ENCODE measurements around the gene PFDN2.

Gene PFDN2

DNA sequence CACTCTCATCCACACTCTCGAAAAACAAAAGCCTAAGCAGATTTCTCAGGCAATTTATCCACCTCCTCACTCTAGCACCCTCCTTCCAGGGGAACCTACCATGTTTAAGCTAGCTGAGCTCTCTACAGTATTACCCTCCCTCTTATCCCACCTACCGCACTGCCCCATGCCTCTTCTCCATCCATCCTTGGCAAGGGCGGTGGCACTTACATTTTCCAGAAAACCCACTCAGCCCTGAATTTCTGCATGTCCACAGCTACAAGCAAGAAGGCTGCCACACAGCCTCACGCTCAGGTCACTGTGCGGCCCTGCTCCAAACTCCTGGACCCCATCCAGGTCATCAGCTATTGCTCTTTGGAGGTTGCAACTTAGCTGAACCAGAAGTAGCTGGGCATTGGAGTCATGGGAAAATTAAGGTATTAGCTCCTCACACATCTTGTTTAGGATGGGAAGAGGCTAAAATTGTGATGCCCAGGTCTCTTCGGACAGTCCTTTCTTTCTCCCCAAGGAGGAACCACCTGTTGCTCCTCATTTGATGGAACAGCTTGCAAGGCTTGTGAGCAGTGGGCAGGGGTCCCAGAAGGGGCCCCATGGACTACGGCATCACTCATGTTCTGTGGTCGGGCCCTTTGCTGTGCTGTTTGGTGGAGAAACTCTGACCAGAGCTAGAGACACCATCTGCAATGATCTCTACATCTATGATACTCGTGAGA lies 18.6 kb downstream of the PFDN2 start:
- DNase-seq (ENCODE audit: low read depth in 2 of 2), result no peak

DNA sequence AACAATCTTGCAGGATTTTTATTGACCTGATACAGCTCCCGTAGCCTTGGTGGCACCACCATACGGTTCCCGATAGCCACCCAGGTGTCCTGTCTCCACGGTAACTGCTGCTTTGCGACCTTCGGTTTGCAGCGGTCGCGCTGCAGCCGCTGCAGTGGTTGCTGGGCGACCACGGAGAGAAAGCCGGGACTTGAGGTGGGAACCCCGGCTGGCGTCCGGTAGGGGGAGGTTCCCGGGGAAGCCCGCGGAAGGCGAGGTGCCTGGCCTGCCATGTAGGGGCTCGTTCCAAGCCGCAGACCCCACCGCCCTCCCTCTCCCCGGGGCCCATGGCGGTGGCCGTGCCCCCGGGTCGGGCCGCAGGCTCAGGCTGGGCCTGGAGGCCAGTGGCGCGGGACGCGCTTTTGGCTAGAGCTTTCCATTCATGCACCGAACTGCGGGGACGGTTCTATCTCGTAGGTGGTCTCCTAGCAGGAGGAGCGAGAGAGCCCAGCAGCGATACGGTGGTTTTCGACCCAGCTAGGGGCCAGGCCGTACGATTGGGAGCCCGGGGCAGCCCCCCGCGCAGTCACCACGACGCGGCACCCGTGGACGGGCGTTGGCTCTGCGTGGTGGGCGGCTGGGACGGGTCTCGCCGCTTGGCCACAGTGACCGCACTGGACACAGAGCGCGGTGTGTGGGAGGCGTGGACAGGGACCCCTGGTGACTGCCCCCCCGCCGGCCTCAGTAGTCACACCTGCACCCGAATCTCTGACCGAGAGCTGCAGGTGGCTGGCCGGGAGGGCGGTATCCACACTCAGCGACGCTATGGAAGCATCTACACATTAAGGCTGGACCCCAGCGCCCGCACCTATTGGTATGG lies 19.4 kb downstream of the PFDN2 start, which contains the start of gene KLHDC9:
KLHDC9 (plus strand) TSS at position 152 of the 859 bp plus-strand sequence; CDS start at position 327, 175 bp downstream.
- DNase-seq (ENCODE audit: low read depth in 2 of 2), result peak; percentile 52 to 55

DNA sequence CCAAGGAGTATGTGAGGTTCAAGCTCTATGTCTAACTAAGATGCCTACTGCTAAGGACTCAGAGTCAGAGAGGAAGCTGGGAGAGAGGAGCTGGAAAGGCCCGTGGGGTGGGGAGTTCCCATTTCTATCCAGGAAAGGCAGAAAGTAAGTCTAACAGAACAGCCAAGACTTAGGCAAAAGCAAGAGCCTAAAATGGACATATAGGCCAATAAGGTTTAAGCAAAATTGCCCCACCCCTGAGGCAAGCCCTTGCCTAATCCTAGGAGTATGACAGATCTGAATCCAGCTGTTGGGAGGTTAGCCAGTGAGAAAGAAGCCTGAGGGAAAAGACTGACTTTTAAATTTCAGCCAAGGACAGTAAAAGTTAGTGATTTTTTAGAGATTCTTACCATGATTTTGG lies 21.3 kb downstream of the PFDN2 start:
- no peak for DNase-seq (ENCODE audit: low read depth in 2 of 2)

DNA sequence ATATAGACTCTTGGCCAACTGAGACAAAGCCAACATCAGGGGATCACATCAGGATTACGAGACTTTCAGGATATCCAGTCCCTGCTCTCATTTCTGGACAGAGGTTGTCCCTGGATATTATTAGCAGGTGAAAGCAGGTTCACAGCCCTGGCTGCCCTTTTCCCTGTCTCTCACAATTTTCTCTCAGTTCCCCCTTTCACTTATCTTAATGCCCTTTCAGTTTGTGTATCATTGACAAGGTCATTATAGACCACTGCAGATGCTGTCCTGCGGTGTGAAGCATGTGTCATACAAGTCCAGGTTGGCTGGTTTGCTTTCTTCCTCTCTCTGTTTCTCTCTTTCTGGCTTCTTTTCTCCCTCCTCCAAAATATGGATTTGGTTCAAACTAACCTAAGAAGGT lies 21.8 kb downstream of the PFDN2 start:
- no peak for DNase-seq (ENCODE audit: low read depth in 2 of 2)

DNA sequence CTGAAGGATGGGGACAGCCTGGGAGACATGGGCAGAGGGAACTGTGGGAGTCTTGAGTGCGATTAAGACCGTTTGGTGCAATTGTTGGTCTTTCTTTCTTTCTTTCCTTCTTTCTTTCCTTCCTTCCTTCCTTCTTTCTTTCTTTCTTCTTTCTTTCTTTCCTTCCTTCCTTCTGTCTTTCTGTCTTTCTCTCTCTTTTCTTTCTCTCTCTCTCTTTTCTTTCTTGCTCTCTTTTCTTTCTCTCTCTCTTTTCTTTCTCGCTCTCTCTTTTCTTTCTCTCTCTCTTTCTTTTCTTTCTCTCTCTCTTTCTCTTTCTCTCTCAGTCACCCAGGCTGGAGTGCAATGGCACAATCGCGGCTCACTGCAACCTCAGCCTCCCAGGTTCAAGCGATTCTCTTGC lies 22.6 kb downstream of the PFDN2 start:
- DNase-seq (ENCODE audit: low read depth in 2 of 2), result no peak

DNA sequence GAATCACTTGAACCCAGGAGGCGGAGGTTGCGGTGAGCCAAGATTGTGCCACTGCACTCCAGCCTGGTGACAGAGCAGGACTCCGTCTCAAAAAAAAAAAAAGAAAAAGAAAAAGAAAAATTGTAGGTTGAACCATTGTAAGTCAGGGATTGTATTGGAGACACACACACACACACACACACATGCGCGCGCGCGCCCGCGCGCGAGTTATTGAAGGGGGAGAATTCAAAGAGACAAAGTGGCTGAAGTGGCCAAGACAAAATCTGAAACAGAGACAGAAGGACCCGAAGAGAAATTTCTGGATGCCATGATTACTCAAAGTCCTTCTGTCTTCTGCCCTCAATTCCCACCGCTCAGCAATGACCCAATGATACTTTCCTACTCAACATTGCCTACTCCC lies 23.4 kb downstream of the PFDN2 start:
- DNase-seq (ENCODE audit: low read depth in 2 of 2), result no peak

DNA sequence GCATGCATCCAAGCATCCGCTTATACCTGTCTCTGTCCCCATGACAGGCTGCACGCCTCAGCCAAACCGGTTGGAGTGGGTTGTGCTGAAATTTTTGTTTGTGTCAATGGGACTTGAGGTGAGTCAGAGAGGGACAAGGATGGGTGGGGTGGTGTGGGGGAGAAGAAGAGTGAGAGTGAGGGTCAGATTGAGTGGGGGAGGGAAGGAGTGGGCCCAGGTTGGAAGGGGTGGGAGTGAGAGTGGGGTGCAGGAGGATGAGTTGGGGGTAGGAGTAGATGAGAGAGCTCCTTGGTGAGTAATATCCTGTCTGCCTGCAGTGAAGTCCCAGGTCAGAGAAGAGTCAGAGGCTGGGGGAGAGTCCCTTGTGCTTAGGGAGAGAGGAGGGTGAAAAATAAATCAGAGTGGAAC lies 25.2 kb downstream of the PFDN2 start:
- peak; percentile 34 to 52 for DNase-seq (ENCODE audit: low read depth in 2 of 2)

DNA sequence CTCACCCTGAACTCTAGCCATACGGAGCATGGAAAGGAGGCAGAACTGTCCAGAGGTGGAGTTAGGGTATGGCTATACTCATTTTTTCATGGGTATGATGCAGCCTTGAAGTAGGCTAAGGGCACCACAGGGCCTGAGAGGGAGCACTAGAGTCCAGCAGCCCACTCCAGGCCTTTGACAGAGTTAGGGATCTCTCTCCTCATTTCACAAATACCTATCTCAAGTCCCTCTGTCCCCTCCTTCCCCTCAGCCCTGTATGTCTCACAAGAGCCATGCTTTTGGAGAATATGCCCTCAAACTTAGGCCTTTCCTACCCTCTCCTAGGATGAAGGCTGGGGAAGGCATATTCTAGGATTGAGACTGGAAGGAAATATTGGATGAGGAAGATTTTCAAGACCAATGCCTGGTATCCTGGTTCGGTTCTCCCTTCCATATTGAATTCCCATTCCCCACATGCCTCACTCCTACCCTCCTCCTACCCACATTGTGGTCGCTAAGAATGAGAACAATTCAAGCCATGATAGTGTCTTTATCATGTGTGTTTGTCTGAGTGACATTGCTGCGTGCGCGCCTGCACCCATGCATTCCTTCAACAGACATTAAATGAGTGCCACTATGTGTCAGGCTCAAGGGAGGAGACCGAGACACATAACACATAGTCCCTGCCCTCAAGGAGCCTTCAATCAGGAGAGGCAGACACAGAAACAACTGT lies 25.9 kb downstream of the PFDN2 start:
- DNase-seq (ENCODE audit: low read depth in 2 of 2), result no peak

DNA sequence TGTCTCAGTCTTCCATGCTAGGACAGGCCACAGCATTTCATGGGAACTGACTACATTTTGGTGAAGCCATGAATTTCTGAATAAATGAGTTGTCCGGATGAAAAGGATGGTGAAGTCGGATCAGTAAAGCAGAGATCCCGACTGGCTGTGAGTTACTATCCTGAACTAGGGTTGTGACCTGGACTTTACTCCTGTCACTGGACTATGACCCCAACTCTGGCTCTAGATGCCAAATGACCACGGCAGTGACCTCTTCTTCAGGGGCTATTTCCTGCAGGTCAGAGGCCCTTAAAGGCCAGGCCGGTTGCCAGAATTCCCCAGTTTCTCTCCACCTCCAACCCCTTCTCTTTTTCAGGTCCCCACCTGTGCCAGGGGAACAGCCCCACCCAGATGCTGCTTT lies 26.7 kb downstream of the PFDN2 start:
- no peak for DNase-seq (ENCODE audit: low read depth in 2 of 2)

DNA sequence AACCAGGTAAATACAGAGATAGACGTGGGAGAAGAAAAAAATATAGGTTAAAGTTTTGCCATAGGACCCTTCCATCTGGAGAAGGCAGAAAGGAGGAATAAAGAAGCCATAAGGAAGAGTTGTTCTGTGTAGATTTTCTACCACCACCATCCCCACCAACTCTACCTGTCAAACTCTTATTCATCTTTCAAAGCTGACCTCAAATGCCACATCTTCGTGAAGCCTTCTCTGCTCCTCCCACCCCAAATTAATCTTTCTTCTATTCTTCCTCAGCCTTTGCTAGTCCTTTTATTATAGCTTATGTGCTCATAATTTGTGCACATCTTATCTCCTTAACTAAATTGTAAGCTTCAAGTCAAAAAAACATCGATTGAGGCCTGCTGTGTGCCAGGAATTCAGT lies 27.2 kb downstream of the PFDN2 start:
- no peak for DNase-seq (ENCODE audit: low read depth in 2 of 2)

DNA sequence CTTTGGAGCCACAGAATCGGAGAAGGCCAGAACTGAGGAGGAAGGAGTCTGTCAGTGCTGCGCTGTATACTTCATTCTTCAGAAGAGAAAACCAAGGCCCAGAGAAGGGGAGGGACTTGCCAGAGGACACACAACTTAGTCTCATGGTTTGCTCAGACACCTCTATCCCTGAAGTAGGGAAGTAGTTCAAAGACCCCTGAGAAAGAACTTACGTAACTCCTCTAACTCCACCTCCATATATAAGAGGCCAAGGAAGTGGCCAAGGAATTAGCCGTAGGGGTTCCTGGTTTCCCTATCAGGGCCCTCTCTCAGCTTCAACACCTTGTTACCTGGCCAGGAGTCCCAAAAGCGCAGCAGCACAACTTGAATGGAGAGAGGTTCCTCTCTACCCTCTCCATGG lies 27.9 kb downstream of the PFDN2 start:
- no peak for DNase-seq (ENCODE audit: low read depth in 2 of 2)

DNA sequence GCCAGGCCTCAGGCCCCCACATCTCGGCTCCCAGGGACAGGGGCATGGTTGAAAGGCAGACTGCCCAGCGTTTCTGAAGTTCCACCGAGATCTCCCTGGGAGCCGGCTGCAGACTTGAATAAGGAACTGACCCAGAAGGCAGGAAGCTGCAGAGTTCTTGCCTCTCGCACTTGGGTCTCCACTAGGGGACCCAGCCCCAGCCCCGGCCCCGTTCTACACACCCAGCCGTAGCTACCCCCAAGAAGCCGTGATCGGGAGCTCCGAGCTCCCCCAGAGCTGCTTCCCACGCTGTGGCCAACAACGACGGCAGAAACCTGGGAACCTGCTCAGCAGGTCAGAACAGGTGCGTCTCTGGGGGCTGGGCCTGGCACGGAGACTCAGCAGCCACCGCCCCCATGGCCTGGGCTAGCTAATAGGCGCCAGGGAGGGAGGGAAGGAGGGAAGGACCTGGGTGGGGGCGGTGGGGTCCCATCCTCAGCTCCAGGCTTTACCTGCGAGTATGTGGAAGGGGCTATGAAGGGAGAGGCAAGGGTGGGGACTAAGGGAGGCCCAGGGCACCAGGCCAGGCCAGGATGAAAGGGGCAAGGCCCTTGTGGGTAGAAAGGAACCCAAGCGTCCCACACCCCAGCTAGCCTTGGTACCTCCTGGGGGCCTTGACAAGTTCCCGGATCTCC lies 28.4 kb downstream of the PFDN2 start, which contains the start of gene NECTIN4:
NECTIN4 (minus strand) TSS at position 308 of the 674 bp plus-strand sequence; CDS start at position 46, 262 bp downstream.
- DNase-seq (ENCODE audit: low read depth in 2 of 2), result no peak

DNA sequence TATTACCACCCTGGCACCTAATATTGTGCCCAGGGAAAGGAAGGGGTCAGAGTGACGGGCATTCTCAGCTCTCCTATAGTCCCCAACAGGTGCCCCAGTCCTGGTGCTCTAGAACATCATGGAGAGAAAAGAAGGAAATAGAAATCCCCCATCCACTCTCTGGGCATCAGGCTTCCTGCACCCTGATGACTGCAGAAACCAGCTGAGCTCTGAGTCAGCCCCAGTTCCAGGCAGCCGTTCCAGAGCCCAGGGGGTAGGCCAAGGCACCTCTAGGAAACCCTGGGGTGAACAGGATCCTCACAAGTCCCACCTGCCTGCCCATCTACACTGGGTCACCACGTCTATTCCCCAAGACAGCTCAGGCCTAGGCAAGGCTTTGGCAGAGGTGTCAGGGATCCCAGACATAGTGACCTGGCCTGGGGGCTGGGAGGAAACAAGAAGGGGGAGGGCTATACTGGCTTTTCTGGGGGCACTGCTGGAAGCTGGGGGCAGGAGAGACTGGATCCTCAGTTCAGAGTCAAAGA lies 29.2 kb downstream of the PFDN2 start:
- no peak for DNase-seq (ENCODE audit: low read depth in 2 of 2)

DNA sequence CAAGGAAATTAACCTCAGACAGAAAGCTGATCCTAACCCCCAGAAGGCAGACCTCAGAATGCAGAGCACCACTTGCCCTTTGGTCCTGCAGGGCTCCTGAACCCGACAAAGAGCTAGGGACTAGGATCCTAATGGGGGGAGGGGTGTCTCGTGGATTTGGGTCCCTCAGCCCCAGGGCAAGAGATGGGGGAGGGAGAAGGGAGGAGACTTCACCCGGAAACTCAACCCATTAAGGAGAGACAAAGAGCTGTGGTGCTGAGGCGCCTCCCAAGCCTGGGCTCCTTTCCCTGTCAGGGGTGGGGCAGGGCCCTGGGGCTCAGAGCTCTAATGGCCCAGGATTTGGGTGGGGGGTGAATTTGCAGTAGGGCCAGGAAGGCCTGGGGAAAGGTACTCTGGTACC lies 31.4 kb downstream of the PFDN2 start:
- no peak for DNase-seq (ENCODE audit: low read depth in 2 of 2)

DNA sequence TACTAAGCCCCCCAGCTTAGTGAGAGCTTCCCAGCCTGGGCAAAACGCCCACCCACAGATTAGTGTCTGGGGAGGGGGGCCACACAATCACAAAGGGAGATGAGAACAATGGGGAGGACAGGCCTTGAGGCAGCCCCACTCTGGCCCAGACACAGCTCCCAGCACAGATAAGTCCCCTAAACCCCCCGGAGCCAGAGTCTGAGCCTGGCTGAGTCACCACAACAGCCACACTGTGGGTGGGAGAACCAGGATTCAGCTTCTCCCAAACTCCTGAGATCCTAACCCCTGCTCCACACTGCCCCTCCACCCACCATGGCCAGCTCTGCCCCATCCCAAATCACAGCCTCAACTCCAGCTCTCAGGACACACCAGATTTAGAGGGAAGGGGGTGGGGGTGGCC lies 32.7 kb downstream of the PFDN2 start:
- DNase-seq (ENCODE audit: low read depth in 2 of 2), result no peak

DNA sequence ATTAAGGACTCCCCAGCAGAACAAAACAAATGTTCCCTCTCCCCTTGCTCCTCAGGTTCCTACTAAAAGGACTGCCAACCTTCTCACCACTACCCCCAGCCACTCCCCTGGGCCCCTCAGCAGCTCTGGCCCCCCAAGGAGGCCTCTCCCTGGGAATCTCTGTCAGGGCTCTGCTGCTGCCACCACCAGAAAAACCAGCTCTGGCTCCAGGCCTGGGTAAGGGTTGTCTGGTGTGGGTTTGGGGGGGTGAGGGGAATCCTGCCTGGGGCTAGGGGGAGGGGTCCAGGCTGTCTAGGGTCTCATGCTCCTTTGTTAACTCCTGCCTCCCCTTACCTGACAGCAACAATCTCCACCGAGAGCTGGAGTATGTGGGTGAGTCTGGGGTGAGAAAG lies 33.2 kb downstream of the PFDN2 start:
- no peak for DNase-seq (ENCODE audit: low read depth in 2 of 2)

DNA sequence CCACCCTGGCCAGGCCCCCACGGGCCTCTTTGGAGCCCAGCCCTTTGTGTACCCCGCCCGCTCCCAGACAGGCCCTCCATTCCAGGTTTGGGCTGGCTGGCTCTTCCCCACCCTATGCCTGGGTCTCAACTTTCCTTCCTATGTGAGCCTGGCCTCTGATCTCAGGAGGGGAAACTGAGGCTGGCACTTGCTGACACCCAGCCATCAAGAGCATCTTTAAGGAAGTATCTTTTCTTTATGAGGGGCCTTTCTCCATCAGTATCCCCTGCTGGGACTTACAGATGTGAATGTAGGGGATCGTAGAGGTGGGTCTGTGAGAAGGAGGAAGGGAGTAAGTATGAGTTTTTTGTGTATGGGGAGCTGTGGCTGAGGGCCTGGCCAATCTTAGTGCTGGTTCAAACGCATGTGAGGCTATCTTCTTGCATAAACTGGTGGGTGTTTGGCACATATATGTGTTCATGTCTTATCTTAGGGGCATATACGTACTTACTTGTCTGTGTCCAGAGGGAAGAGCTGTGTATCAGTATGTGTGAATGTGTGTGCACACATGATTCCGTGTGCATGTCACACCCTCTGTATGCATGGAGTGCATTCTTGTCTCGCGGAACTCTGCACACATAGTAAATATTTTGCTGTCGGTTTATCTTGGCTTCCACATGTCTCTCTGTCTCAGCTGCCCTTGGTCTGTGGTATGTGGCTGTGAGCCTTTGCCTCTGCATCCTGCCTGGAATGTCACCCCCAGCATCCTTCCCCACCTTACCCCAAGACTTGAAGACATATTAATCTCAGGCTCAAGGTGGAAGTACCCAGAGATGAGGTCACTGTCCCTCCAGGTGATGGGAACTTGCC lies 33.9 kb downstream of the PFDN2 start:
- no peak for DNase-seq (ENCODE audit: low read depth in 2 of 2)

DNA sequence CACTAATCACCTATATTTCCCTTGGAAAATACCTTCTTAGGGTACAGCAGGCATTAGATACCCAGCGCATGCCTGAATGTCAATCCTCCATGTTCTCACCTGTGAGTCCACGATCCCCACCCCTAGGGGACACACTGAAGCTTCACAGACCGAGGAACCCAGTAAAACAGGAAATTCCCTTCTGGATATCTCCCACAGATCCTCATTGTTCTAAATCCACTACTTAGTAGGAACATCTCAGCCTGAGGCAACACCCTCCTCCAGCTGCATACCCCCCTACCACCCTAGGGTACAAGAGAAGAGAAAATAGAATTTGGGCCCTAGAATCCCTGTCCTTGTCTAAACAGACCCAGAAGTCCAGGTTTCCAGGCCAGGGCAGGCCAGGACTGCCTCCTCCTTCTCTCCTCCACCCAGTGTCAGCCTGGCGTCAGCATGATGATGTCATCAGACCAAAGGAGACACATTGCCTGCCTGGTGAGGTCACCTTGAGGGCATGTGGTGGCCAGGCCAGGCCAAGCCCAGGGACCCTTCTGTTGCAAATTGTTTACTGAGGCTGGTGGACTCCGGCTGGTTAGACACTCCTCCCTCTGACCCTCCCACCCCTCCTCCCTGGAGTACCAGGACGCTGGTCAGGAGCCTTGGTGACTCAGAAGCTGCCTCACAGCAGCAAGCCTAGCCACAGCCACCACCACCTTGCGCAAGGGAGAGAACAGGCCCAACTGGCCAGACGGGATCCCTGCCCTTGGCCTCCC lies 34.7 kb downstream of the PFDN2 start:
- DNase-seq (ENCODE audit: low read depth in 2 of 2), result no peak

DNA sequence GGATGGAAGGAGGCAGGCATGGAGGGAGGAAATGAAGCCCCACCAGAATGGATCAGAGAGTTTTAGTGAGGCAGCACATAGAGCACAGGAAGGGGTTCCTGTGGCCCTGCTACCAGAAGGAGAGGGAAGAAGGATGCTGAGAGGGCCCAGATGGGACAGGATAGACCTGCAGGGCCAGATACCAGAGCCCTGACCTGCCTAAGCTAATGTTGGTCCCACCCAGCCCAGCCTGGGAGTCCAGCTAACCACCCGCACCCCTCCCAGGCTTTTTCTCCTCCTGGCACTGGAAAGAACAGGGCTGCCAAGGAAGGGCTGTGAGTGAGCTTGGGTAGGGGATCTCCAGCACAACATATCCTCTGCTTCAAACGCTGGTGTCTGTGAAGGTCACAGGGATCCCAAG lies 35.4 kb downstream of the PFDN2 start:
- no peak for DNase-seq (ENCODE audit: low read depth in 2 of 2)

DNA sequence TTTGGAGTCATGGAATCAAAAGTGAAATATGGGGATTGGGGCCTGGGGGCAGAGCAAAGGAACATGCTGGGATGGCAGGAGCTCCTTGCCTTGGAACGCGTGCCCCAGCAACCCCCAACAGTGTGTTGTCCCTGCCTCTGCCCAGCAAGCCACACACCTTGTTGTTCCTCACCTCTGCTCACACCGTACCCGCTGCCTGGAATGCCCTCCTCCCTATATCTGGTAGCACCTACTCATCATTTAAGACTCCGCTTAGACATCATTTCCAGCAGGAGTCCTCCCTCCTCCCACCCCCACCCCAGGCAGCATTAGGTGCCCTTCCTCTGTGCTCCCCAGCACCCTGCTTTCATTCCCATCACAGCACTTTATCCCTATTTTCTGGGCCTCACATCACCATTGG lies 36.3 kb downstream of the PFDN2 start:
- no peak for DNase-seq (ENCODE audit: low read depth in 2 of 2)
